Measurements from ENCODE around the gene FRMPD4.

Gene FRMPD4

DNA sequence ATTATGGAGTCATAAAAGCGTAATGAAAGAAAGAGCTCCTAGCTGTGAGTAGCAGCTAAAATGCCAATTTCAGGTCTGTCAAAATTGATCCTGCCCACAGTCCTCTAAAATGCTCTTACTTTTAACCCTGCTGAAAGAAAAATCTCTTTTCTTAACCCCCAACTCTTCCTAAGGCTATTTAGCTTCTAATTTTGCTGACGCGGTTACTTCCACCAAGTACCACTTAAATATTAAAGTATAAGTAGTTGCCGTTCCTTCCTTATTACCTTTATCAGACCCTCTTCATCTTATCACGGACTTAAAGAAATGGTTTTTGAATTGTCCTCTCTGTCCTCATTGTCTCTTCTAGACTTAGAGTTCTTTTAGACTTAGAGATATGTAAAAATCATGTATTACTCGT is 272.2 kb downstream of the FRMPD4 start:
- H3K4me3 ChIP-seq (ENCODE audit: low read length): no peak overlapping the region

DNA sequence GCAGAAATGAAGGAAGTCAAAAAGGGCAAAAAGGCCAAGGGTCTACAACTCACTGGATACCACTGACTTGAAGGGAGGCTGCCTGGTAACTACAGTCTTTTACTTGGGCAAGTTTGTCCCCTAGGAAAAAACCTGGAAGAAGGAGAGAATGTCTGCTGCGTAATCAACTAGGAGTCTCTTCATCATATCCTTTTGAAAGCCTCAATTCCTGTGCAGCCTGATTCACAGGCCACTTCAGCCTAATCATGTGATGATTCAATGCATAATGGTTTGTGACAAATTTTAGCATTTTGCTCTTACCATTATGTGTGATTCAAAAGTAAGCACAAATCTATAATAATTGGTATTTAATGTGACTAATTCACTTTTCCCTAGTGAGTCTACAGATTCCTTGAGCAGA is 273.6 kb downstream of the FRMPD4 start:
- no peak for DNase-seq (ENCODE audit: low read depth)
- Histone ChIP-seq H3K9me3 (ENCODE audit: control insufficient read depth, low read length) (no peaks in the 10 kb centered on the region), H3K36me3 (ENCODE audit: control insufficient read depth, insufficient read depth, low read length, severe bottlenecking) (no peaks in the 10 kb centered on the region), H3K4me3 (ENCODE audit: low read length) (no peak overlapping the region), H3K27me3 (replicated peaks; ENCODE audit: control insufficient read depth, insufficient read depth, low read length) (no peaks in the 10 kb centered on the region), H3K4me1 (ENCODE audit: control insufficient read depth, insufficient read depth, low read length) (no peaks in the 10 kb centered on the region), H3K9ac (ENCODE audit: low read length) (no peak overlapping the region)

More for the DNA sequence above, 272.2 kb downstream of the FRMPD4 start:
- Histone ChIP-seq H3K27me3 (replicated peaks; ENCODE audit: control insufficient read depth, insufficient read depth, low read length) (no peaks in the 10 kb centered on the region), H3K36me3 (ENCODE audit: control insufficient read depth, insufficient read depth, low read length, severe bottlenecking) (no peaks in the 10 kb centered on the region), H3K9me3 (ENCODE audit: control insufficient read depth, low read length) (no peaks in the 10 kb centered on the region), H3K4me1 (ENCODE audit: control insufficient read depth, insufficient read depth, low read length) (no peaks in the 10 kb centered on the region), H3K9ac (ENCODE audit: low read length) (no peak overlapping the region)
- no peak for DNase-seq (ENCODE audit: low read depth)

DNA sequence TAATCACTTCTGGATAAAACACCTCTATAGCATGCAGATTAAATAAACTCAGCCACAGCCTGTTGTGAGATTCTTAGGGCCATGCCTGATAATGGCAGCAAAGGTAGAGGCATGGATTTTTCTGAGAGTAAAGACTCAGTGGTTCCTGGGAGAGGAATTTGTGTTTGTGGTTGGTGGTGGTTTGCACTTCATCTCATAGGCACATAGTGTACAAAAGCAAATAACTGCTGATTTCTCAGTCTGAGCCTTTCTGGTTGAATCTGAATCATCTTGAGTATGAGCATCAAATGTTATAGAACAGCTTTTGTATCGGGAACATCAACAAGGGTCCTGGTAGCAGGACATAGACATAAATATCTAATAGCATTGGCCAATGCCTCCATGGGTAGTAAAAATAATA is 274.3 kb downstream of the FRMPD4 start:
- Histone ChIP-seq H3K27me3 (replicated peaks; ENCODE audit: control insufficient read depth, insufficient read depth, low read length) (no peaks in the 10 kb centered on the region), H3K4me1 (ENCODE audit: control insufficient read depth, insufficient read depth, low read length) (no peaks in the 10 kb centered on the region), H3K4me3 (ENCODE audit: low read length) (no peak overlapping the region), H3K9me3 (ENCODE audit: control insufficient read depth, low read length) (no peaks in the 10 kb centered on the region), H3K36me3 (ENCODE audit: control insufficient read depth, insufficient read depth, low read length, severe bottlenecking) (no peaks in the 10 kb centered on the region), H3K9ac (ENCODE audit: low read length) (no peak overlapping the region)
- no peak for DNase-seq (ENCODE audit: low read depth)

DNA sequence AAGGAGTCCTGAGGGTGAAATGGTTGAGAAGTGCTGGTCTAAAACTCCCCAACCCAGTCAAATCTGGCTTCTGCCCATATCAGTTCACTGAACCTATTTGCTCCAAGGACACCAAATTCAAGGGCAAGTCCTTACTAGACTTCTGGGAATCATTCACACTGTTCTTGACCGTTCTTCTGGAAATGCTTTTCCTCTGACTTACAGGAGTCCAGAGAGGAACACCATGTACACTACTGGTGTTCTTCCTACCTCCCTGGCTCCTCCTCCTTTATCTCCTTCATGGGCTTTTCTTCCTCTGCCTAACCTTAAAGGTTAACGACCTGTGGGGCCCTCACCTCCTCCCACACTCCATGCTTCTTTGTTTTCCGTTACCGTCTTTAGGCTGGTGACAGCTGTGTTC is 281.3 kb downstream of the FRMPD4 start:
- Histone ChIP-seq H3K27me3 (replicated peaks; ENCODE audit: control insufficient read depth, insufficient read depth, low read length) (no peaks in the 10 kb centered on the region), H3K9ac (ENCODE audit: low read length) (no peak overlapping the region), H3K4me3 (ENCODE audit: low read length) (no peak overlapping the region), H3K9me3 (ENCODE audit: control insufficient read depth, low read length) (no peaks in the 10 kb centered on the region), H3K36me3 (ENCODE audit: control insufficient read depth, insufficient read depth, low read length, severe bottlenecking) (no peaks in the 10 kb centered on the region), H3K4me1 (ENCODE audit: control insufficient read depth, insufficient read depth, low read length) (peaks cover 6% of the 10 kb centered on the region)
- DNase-seq (ENCODE audit: low read depth): no peak

DNA sequence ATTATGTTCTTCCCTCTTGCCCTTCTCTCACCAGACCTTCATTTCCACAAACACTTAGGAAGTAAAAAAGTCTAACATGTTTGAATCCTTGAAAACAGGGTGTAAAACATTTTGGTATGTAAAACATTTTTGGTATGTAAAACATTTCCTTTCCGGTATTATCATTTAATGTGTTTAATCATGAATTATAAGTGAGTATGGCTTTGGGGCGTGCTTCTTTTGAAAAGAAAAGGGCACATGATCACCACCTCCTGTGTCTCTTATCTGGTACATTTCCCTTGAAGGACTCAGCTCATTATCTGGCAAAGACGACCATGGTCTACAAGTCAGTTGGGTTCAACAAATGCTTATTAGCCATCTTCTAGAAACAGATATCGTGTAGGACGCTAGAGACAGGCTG is 283.6 kb downstream of the FRMPD4 start:
- DNase-seq (ENCODE audit: low read depth): no peak
- Histone ChIP-seq H3K4me1 (ENCODE audit: control insufficient read depth, insufficient read depth, low read length) (peaks cover 10% of the 10 kb centered on the region), H3K9me3 (ENCODE audit: control insufficient read depth, low read length) (no peaks in the 10 kb centered on the region), H3K4me3 (ENCODE audit: low read length) (no peak overlapping the region), H3K36me3 (ENCODE audit: control insufficient read depth, insufficient read depth, low read length, severe bottlenecking) (no peaks in the 10 kb centered on the region), H3K9ac (ENCODE audit: low read length) (no peak overlapping the region), H3K27me3 (replicated peaks; ENCODE audit: control insufficient read depth, insufficient read depth, low read length) (no peaks in the 10 kb centered on the region)

- peaks cover 10% of the 10 kb centered on the region for H3K4me1 ChIP-seq (ENCODE audit: control insufficient read depth, insufficient read depth, low read length)
- H3K4me3 ChIP-seq (ENCODE audit: low read length): no peak overlapping the region
- H3K27me3 ChIP-seq (replicated peaks; ENCODE audit: control insufficient read depth, insufficient read depth, low read length): no peaks in the 10 kb centered on the region
- no peaks in the 10 kb centered on the region for H3K9me3 ChIP-seq (ENCODE audit: control insufficient read depth, low read length)
- DNase-seq (ENCODE audit: low read depth): no peak
- no peaks in the 10 kb centered on the region for H3K36me3 ChIP-seq (ENCODE audit: control insufficient read depth, insufficient read depth, low read length, severe bottlenecking)
- H3K9ac ChIP-seq (ENCODE audit: low read length): no peak overlapping the region
These were observed 285.1 kb downstream of the FRMPD4 start for GRCh38 chrX:12423346-12423745.

DNA sequence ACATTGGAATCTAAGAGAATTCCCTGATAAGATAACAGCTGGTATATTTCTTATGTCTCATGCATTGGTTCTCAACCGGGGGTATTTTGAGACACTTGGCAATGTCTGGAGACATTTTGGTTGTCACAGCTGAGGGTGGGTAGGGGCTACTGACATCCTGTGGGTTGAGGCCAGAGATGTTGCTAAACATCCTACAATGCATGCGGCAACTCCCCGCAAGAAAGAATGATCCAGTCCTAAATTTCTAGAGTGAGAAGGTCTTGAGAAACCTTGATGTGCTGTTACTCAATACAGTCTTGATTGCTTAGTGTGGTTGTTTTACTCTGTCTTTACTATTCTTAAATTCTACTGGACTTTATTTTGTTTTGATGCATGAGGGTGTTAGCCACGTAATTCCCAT is 287.2 kb downstream of the FRMPD4 start:
- Histone ChIP-seq H3K36me3 (ENCODE audit: control insufficient read depth, insufficient read depth, low read length, severe bottlenecking) (no peaks in the 10 kb centered on the region), H3K9ac (ENCODE audit: low read length) (no peak overlapping the region), H3K4me1 (ENCODE audit: control insufficient read depth, insufficient read depth, low read length) (peaks cover 10% of the 10 kb centered on the region), H3K9me3 (ENCODE audit: control insufficient read depth, low read length) (no peaks in the 10 kb centered on the region), H3K27me3 (replicated peaks; ENCODE audit: control insufficient read depth, insufficient read depth, low read length) (no peaks in the 10 kb centered on the region), H3K4me3 (ENCODE audit: low read length) (no peak overlapping the region)
- peak; percentile 25 for DNase-seq (ENCODE audit: low read depth)

- H3K4me3 ChIP-seq (ENCODE audit: low read length): no peak overlapping the region
- H3K9ac ChIP-seq (ENCODE audit: low read length): no peak overlapping the region
- no peak for DNase-seq (ENCODE audit: low read depth)
- H3K27me3 ChIP-seq (replicated peaks; ENCODE audit: control insufficient read depth, insufficient read depth, low read length): no peaks in the 10 kb centered on the region
- H3K36me3 ChIP-seq (ENCODE audit: control insufficient read depth, insufficient read depth, low read length, severe bottlenecking): no peaks in the 10 kb centered on the region
- no peaks in the 10 kb centered on the region for H3K9me3 ChIP-seq (ENCODE audit: control insufficient read depth, low read length)
- H3K4me1 ChIP-seq (ENCODE audit: control insufficient read depth, insufficient read depth, low read length): peaks cover 10% of the 10 kb centered on the region
These were observed 288.1 kb downstream of the FRMPD4 start for GRCh38 chrX:12426420-12426819.

DNA sequence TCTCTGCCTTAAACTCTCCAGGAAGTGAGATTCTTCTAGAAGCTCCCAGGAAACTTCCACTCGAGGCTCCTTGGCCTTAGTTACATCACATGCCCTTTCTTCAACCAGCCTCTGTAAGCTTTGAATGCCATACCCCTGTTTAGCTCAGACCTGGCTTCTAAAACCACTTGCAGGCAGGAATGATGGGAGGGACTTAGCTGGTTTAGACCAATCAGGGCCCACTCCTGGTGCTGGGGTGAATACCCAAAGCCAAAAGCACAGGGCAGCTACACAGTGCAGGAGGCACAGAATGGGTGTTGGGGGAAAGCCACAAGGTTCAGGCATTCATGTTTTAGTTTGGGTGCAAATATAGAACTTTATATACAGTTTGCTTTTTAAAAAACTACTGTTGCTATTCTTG is 296.2 kb downstream of the FRMPD4 start:
- Histone ChIP-seq H3K9me3 (ENCODE audit: control insufficient read depth, low read length) (no peaks in the 10 kb centered on the region), H3K27me3 (replicated peaks; ENCODE audit: control insufficient read depth, insufficient read depth, low read length) (no peaks in the 10 kb centered on the region), H3K4me3 (ENCODE audit: low read length) (no peak overlapping the region), H3K36me3 (ENCODE audit: control insufficient read depth, insufficient read depth, low read length, severe bottlenecking) (no peaks in the 10 kb centered on the region), H3K9ac (ENCODE audit: low read length) (no peak overlapping the region), H3K4me1 (ENCODE audit: control insufficient read depth, insufficient read depth, low read length) (no peaks in the 10 kb centered on the region)
- no peak for DNase-seq (ENCODE audit: low read depth)

DNA sequence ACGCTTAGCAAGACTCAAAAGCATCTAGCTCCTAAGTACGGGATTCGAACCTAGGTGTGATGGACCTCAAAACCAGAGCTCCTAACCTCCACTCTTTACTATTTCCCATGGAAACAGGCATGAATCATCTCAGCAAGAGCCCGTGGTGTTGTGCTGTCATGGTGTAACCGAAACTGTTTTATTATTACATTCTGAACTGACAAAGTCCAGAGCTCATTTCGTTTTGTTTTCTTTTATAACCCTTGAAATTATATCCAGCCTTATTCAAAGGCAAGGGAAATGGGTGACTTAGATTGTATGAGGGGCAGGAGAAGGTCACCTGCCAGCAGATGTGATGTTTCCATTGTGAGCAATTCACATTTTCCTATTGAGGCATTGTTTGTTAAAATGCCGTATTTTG is 301.1 kb downstream of the FRMPD4 start:
- Histone ChIP-seq H3K4me3 (ENCODE audit: low read length) (no peak overlapping the region), H3K4me1 (ENCODE audit: control insufficient read depth, insufficient read depth, low read length) (peaks cover 15% of the 10 kb centered on the region), H3K9ac (ENCODE audit: low read length) (no peak overlapping the region), H3K36me3 (ENCODE audit: control insufficient read depth, insufficient read depth, low read length, severe bottlenecking) (no peaks in the 10 kb centered on the region), H3K9me3 (ENCODE audit: control insufficient read depth, low read length) (no peaks in the 10 kb centered on the region), H3K27me3 (replicated peaks; ENCODE audit: control insufficient read depth, insufficient read depth, low read length) (peaks cover 3% of the 10 kb centered on the region)
- DNase-seq (ENCODE audit: low read depth): peak; percentile 19

DNA sequence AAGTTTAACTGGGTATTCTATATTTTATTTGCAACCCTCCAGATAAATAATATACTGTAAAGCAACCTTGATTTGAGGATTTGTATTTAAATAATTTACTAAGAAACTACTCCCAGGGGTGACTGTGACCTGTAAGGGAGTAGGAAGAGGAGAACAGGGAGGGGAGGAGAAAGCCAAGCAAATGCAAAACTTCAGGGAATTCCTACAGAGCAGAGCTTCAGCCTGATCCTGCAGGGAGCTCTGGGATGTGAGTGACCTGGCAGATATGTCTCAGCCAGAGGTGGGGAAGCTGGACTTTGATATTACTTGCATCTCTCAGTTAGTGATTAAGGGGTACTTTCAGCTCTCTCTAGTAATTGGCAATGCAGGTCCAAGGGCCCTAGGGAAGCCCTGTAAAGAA is 302.0 kb downstream of the FRMPD4 start:
- H3K4me3 ChIP-seq (ENCODE audit: low read length): no peak overlapping the region
- H3K9ac ChIP-seq (ENCODE audit: low read length): no peak overlapping the region
- no peak for DNase-seq (ENCODE audit: low read depth)
- peaks cover 15% of the 10 kb centered on the region for H3K4me1 ChIP-seq (ENCODE audit: control insufficient read depth, insufficient read depth, low read length)
- no peaks in the 10 kb centered on the region for H3K9me3 ChIP-seq (ENCODE audit: control insufficient read depth, low read length)
- no peaks in the 10 kb centered on the region for H3K36me3 ChIP-seq (ENCODE audit: control insufficient read depth, insufficient read depth, low read length, severe bottlenecking)
- peaks cover 3% of the 10 kb centered on the region for H3K27me3 ChIP-seq (replicated peaks; ENCODE audit: control insufficient read depth, insufficient read depth, low read length)

DNA sequence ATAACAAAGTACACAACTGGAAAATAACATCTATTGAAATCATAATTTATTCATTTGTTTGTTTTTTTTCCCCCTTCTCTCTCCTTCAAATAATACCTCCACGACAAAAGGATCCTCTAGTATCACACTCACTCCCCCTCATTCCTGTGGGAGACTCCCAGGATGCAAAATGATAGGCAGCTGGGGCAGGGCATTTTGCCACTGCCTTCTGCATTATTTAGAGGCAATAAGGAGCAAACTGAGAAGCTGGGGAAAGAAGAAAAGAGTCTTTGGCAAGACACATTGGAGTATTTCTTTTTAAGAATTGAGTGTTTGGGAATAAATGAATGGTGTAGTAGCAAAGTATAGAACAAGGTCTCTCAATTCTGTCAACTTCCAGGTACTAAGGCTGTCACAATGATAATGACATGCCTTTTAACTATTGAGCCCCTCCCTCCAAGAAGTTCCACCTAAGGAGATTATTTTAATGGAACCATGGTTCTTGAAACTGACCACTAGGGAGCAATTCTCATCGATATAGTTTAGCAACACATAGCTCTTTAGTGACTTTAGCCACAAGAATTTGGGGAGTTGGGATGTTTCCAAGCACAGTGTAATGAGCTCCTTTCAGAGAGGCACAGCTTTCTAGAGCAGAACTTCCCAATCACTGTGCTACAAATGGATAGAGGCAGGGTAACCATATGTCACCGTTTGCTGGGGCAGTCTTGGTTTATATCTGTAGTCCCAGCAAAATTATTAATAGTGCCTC is 303.3 kb downstream of the FRMPD4 start:
- DNase-seq (ENCODE audit: low read depth): peak; percentile 85
- H3K4me1 ChIP-seq (ENCODE audit: control insufficient read depth, insufficient read depth, low read length): peaks cover 16% of the 10 kb centered on the region
- no peaks in the 10 kb centered on the region for H3K36me3 ChIP-seq (ENCODE audit: control insufficient read depth, insufficient read depth, low read length, severe bottlenecking)
- peaks cover 3% of the 10 kb centered on the region for H3K27me3 ChIP-seq (replicated peaks; ENCODE audit: control insufficient read depth, insufficient read depth, low read length)
- no peaks in the 10 kb centered on the region for H3K9me3 ChIP-seq (ENCODE audit: control insufficient read depth, low read length)
- H3K4me3 ChIP-seq (ENCODE audit: low read length): no peak overlapping the region
- H3K9ac ChIP-seq (ENCODE audit: low read length): no peak overlapping the region

All from adipocyte (in vitro differentiated cells).